HepG2 (cell line): ENCODE data around the gene ESYT2. TPM values are rescaled to one million over a fixed set of nuclear protein-coding genes. Genes with fewer than 3 reads are reported as not detected.

ENCODE experiments used
- ATAC-seq: fragments of 200-7000 bp; cut with Tn5 transposase; 3 replicates; pipeline ENCODE4 v1.9.1; 2020; ENCODE audit warnings: mild to moderate bottlenecking, moderate library complexity
- BruUV-seq: library from RNA; stranded (reverse); fragments of 400-500 nt; replicated peaks from 2 replicates; lab custom pipeline; 2021; lab: Mats Ljungman, UMichigan
- CTCF ChIA-PET: fragments of 300-600 bp; formaldehyde crosslinking; extraction: SDS; loops from one replicate; lab custom pipeline; 2021; ENCODE audit warnings: low total read pairs, inconsistent platforms, low intra/inter-chr PET ratio; lab: Yijun Ruan, JAX
- POLR2A ChIA-PET: fragments of 350-600 bp; sonication (Branson Sonifier 250); formaldehyde crosslinking; loops from one replicate; lab custom pipeline; 2020; ENCODE audit warnings: antibody characterized with exemption, inconsistent platforms; lab: Yijun Ruan, JAX
- DNase-seq: peaks from one replicate; pipeline ENCODE4 v3.0.0-alpha.2; 2015; ENCODE audit warnings: low spot score
- FAIRE-seq: peaks from 3 replicates; lab custom pipeline; 2011; peaks lifted over from hg19 to GRCh38; lab: Jason Lieb, UNC
- H2AFZ ChIP-seq: one replicate; pipeline ENCODE4 v1.6.1; 2011; ENCODE audit warnings: low read length, inconsistent platforms
- H3K27ac ChIP-seq: fragments of 300-600 bp; 3 replicates; pipeline ENCODE4 v1.8.0; 2011; ENCODE audit warnings: mixed run types, mild to moderate bottlenecking, mixed read lengths, low read length, inconsistent platforms; ENCODE audit not compliant: insufficient read depth; ENCODE audit errors: extremely low read length
- H3K27me3 ChIP-seq, 2 experiments: fragments of 200-600 bp in 1 of 2; 2 replicates in 1 of 2; 3 replicates in 1 of 2; pipeline versions ENCODE4 v1.6.0 to v1.8.0; 2011; ENCODE audit warnings: low read length in 2 of 2, mild to moderate bottlenecking in 2 of 2, moderate library complexity in 2 of 2, inconsistent platforms in 1 of 2; ENCODE audit not compliant: insufficient read depth in 2 of 2, control insufficient read depth in 1 of 2
- H3K36me3 ChIP-seq, 2 experiments: fragments of 200-600 bp in 1 of 2; replicated peaks in 1 of 2; 2 replicates in 1 of 2; 3 replicates in 1 of 2; pipeline versions ENCODE4 v1.5.1 to v1.8.0; 2011; ENCODE audit warnings: low read length in 2 of 2, inconsistent platforms in 1 of 2; ENCODE audit not compliant: insufficient read depth in 2 of 2, control insufficient read depth in 1 of 2
- H3K4me1 ChIP-seq: 2 replicates; pipeline ENCODE4 v1.5.1; 2012; ENCODE audit warnings: low read length, inconsistent platforms; ENCODE audit not compliant: insufficient read depth
- H3K4me2 ChIP-seq: 2 replicates; pipeline ENCODE4 v1.6.0; 2011; ENCODE audit warnings: low read depth, low read length, inconsistent platforms
- H3K4me3 ChIP-seq, 3 experiments: fragments of 200-600 bp in 1 of 3; sonication (generic), shearing (Covaris generic) in 1 of 3; replicated peaks in 1 of 3; 2 replicates each; pipeline ENCODE4 v1.5.1; 2011 to 2016; ENCODE audit warnings: low read length in 3 of 3, inconsistent platforms in 2 of 3, low read depth in 2 of 3, mild to moderate bottlenecking in 2 of 3, control low read depth in 1 of 3, mixed read lengths in 1 of 3; ENCODE audit not compliant: insufficient read depth in 1 of 3
- H3K79me2 ChIP-seq: one replicate; pipeline ENCODE4 v1.6.1; 2011; ENCODE audit warnings: low read length, inconsistent platforms; ENCODE audit not compliant: insufficient read depth
- H3K9ac ChIP-seq: 2 replicates; pipeline ENCODE4 v1.6.0; 2011; ENCODE audit warnings: mild to moderate bottlenecking, low read depth, low read length, inconsistent platforms; ENCODE audit not compliant: insufficient read depth
- H3K9me3 ChIP-seq: 2 replicates; pipeline ENCODE4 v1.5.1; 2012; ENCODE audit warnings: mild to moderate bottlenecking, low read length
- H4K20me1 ChIP-seq: 2 replicates; pipeline ENCODE4 v1.6.0; 2011; ENCODE audit warnings: inconsistent platforms, mild to moderate bottlenecking, low read length, moderate library complexity; ENCODE audit not compliant: insufficient read depth
- HMG20A ChIP-seq: IDR thresholded peaks from 2 replicates; pipeline ENCODE4 v1.6.1; 2016; ENCODE audit warnings: borderline replicate concordance
- TP53 ChIP-seq: sonication (generic); formaldehyde crosslinking; conservative IDR thresholded peaks from 2 replicates; pipeline ENCODE4 v1.4.0; 2020; ENCODE audit warnings: missing genetic modification reagents
- ZFAT ChIP-seq: sonication (generic); formaldehyde crosslinking; conservative IDR thresholded peaks from 2 replicates; pipeline ENCODE4 v1.8.1; 2023; ENCODE audit warnings: missing genetic modification reagents, inconsistent platforms
- ZFYVE20 ChIP-seq: sonication (generic); formaldehyde crosslinking; IDR thresholded peaks from 2 replicates; pipeline ENCODE4 v1.8.0; 2023; ENCODE audit warnings: low read depth, mild to moderate bottlenecking, moderate library complexity, missing genetic modification reagents, borderline replicate concordance
- ZMAT3 ChIP-seq: sonication (generic); formaldehyde crosslinking; conservative IDR thresholded peaks from 2 replicates; pipeline ENCODE4 v1.7.0; 2021; ENCODE audit warnings: missing genetic modification reagents
- ZNF20 ChIP-seq: sonication (generic); formaldehyde crosslinking; IDR thresholded peaks from 2 replicates; pipeline ENCODE4 v1.4.0; 2020; ENCODE audit warnings: mild to moderate bottlenecking, moderate library complexity, missing genetic modification reagents
- ZNF432 ChIP-seq: sonication (generic); formaldehyde crosslinking; IDR thresholded peaks from 2 replicates; pipeline ENCODE4 v1.5.0; 2020; ENCODE audit warnings: missing genetic modification reagents, mild to moderate bottlenecking, borderline replicate concordance
- ZNF749 ChIP-seq: sonication (generic); formaldehyde crosslinking; IDR thresholded peaks from 2 replicates; pipeline ENCODE4 v1.8.0; 2022; ENCODE audit warnings: mild to moderate bottlenecking, missing genetic modification reagents, moderate library complexity, borderline replicate concordance
- ZNF788 ChIP-seq: sonication (generic); formaldehyde crosslinking; IDR thresholded peaks from 2 replicates; pipeline ENCODE4 v1.5.0; 2020; ENCODE audit warnings: mild to moderate bottlenecking, missing genetic modification reagents, borderline replicate concordance
- ZNF790 ChIP-seq: sonication (generic); formaldehyde crosslinking; IDR thresholded peaks from 2 replicates; pipeline ENCODE4 v1.8.0; 2022; ENCODE audit warnings: missing genetic modification reagents, mild to moderate bottlenecking, borderline replicate concordance
- WGBS: methylation state at CpG from one replicate; pipeline ENCODE4 v1.1.6; 2017; ENCODE audit warnings: low lambda C conversion rate; 5-methylcytosine and 5-hydroxymethylcytosine counted together
- in situ Hi-C: cut with HindIII; loops from 2 replicates; pipeline ENCODE4 v1.10.0; 2017; ENCODE audit warnings: low pct_unique_long_range_greater_than_20kb; ENCODE audit not compliant: extremely low pct_ligation_motif_present
- intact Hi-C: fragments of 100-400 bp; cut with micrococcal nuclease; formaldehyde crosslinking; loops from one replicate; pipeline ENCODE4 v1.10.0; 2022; ENCODE audit not compliant: unreplicated experiment
- polyA plus RNA-seq, 8 experiments: library from polyadenylated mRNA; depleted of rRNA in 3 of 8; stranded (reverse) in 7 of 8; unstranded in 1 of 8; fragments of >200 nt; fragmentation: Illumina TruSeq in 4 of 8; extraction: Trizol in 4 of 8; gene quantifications; 2 replicates each; pipeline versions ENCODE4 v1.2.1 to v1.2.3, GENCODE V29; 2011 to 2016; ENCODE audit warnings: low read depth in 4 of 8, missing spikeins in 1 of 8, mixed read lengths in 1 of 8; ENCODE audit not compliant: insufficient read depth in 1 of 8
- total RNA-seq, 5 experiments: library from RNA; depleted of rRNA; stranded (reverse); fragments of >200 nt; fragmentation: Illumina TruSeq; extraction: Trizol; gene quantifications; 2 replicates each; pipeline ENCODE4 v1.2.3, GENCODE V29; 2016; ENCODE audit warnings: low read depth in 1 of 5
- TF ChIP-seq, protein P1 (sequence below): IDR thresholded peaks from 2 replicates; pipeline ENCODE4 v1.6.1; 2016; ENCODE audit warnings: mild to moderate bottlenecking, missing biosample characterization, missing genetic modification reagents
- TF ChIP-seq, protein P2 (sequence below): sonication (generic); formaldehyde crosslinking; IDR thresholded peaks from 2 replicates; pipeline ENCODE4 v1.5.1; 2020; ENCODE audit warnings: missing genetic modification reagents, mild to moderate bottlenecking, borderline replicate concordance
- TF ChIP-seq, protein P3 (sequence below): sonication (generic); formaldehyde crosslinking; IDR thresholded peaks from 2 replicates; pipeline ENCODE4 v1.5.0; 2020; ENCODE audit warnings: mild to moderate bottlenecking, low read depth, missing genetic modification reagents, borderline replicate concordance
- TF ChIP-seq, protein P4 (sequence below): sonication (generic); formaldehyde crosslinking; IDR thresholded peaks from 2 replicates; pipeline ENCODE4 v1.9.0; 2021; ENCODE audit warnings: missing genetic modification reagents, borderline replicate concordance
- TF ChIP-seq, protein P5 (sequence below): sonication (generic); formaldehyde crosslinking; IDR thresholded peaks from 2 replicates; pipeline ENCODE4 v1.9.0; 2021; ENCODE audit warnings: missing genetic modification reagents, mild to moderate bottlenecking, borderline replicate concordance

Gene ESYT2
- total and polyA plus RNA-seq, 2 of the 13 experiments (the other 11 are each of a cell fraction or from before 2014, with no cell fraction given), result 28.5 to 37.3 TPM

DNA sequence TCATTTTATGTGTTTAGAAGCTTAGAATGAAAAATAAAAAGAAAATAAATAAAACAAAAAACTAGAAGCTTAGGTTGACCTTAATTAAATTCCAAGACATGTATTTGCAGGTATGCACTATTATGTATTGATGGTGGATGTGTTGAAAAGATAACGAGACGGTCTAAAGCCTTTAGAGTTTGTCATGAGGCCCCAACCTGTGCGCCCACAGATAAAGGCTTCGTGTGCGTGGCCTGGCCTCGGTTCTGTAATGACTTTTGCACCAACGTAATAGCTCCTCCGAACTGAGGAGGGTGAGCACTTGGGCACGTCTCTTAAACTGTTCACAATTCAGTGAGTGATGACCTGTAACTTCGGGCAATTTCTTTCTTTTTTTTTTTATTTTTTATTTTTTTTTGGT, 81.0 kb downstream of the ESYT2 start:
- intact Hi-C loops (no loop called here), in situ Hi-C loops (no loop called here)
- WGBS, result 94% methylated on average over 10 of the region's 10 CpGs
- H3K9me3 ChIP-seq, result no peaks in the 10 kb centered on the region
- no peak overlapping the region for H3K4me2 ChIP-seq
- ChIA-PET CTCF (no interaction called here), POLR2A (no interaction called here)
- ATAC-seq (no peak), DNase-seq (no peak), FAIRE-seq (no peak)
- H2AFZ ChIP-seq, result no peak overlapping the region
- no peaks in the 10 kb centered on the region for H4K20me1 ChIP-seq
- no peak overlapping the region for H3K27ac ChIP-seq
- H3K9ac ChIP-seq, result no peak overlapping the region
- H3K79me2 ChIP-seq, result no peaks in the 10 kb centered on the region
- no peaks in the 10 kb centered on the region for H3K27me3 ChIP-seq
- H3K36me3 ChIP-seq, result peaks cover 10 to 44% of the 10 kb centered on the region in 2 experiments
- no TSS peak for BruUV-seq
- H3K4me3 ChIP-seq, result no peak overlapping the region
- no peaks in the 10 kb centered on the region for H3K4me1 ChIP-seq
- TF ChIP-seq, protein P1, sequence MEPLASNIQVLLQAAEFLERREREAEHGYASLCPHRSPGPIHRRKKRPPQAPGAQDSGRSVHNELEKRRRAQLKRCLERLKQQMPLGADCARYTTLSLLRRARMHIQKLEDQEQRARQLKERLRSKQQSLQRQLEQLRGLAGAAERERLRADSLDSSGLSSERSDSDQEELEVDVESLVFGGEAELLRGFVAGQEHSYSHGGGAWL (CRISPR knock-in tag), result no peak
- TF ChIP-seq, protein P2, sequence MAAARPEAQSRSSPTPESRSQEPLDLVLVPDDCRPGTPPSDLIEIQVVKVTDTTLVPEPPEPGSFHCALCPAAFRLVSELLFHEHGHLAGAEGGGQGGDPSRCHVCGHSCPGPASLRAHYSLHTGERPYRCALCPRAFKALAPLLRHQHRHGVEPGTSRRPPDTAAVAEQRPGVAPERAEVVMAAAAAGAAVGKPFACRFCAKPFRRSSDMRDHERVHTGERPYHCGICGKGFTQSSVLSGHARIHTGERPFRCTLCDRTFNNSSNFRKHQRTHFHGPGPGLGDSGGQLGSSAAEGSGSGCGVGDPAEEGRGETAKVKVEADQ (CRISPR knock-in tag), result no peak
- TF ChIP-seq ZNF20 (CRISPR knock-in tag) (no peak), ZNF749 (CRISPR knock-in tag) (no peak), ZMAT3 (CRISPR knock-in tag) (no peak), TP53 (no peak), ZFAT (no peak), ZNF790 (CRISPR knock-in tag) (no peak), ZNF788 (no peak), HMG20A (CRISPR knock-in tag) (no peak), ZFYVE20 (CRISPR knock-in tag) (no peak), ZNF432 (CRISPR knock-in tag) (no peak)
- TF ChIP-seq, protein P3, sequence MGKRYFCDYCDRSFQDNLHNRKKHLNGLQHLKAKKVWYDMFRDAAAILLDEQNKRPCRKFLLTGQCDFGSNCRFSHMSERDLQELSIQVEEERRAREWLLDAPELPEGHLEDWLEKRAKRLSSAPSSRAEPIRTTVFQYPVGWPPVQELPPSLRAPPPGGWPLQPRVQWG (CRISPR knock-in tag), result no peak
- TF ChIP-seq, protein P4, sequence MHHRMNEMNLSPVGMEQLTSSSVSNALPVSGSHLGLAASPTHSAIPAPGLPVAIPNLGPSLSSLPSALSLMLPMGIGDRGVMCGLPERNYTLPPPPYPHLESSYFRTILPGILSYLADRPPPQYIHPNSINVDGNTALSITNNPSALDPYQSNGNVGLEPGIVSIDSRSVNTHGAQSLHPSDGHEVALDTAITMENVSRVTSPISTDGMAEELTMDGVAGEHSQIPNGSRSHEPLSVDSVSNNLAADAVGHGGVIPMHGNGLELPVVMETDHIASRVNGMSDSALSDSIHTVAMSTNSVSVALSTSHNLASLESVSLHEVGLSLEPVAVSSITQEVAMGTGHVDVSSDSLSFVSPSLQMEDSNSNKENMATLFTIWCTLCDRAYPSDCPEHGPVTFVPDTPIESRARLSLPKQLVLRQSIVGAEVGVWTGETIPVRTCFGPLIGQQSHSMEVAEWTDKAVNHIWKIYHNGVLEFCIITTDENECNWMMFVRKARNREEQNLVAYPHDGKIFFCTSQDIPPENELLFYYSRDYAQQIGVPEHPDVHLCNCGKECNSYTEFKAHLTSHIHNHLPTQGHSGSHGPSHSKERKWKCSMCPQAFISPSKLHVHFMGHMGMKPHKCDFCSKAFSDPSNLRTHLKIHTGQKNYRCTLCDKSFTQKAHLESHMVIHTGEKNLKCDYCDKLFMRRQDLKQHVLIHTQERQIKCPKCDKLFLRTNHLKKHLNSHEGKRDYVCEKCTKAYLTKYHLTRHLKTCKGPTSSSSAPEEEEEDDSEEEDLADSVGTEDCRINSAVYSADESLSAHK (CRISPR knock-in tag), result no peak
- TF ChIP-seq, protein P5, sequence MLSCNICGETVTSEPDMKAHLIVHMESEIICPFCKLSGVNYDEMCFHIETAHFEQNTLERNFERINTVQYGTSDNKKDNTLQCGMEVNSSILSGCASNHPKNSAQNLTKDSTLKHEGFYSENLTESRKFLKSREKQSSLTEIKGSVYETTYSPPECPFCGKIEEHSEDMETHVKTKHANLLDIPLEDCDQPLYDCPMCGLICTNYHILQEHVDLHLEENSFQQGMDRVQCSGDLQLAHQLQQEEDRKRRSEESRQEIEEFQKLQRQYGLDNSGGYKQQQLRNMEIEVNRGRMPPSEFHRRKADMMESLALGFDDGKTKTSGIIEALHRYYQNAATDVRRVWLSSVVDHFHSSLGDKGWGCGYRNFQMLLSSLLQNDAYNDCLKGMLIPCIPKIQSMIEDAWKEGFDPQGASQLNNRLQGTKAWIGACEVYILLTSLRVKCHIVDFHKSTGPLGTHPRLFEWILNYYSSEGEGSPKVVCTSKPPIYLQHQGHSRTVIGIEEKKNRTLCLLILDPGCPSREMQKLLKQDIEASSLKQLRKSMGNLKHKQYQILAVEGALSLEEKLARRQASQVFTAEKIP (CRISPR knock-in tag), result no peak
